ENCODE results near the gene CRYBG3. TPM values are rescaled to one million over a fixed set of nuclear protein-coding genes. Genes with fewer than 3 reads are reported as not detected.

CRYBG3 gene
- total RNA-seq, 4 donors from 2014 or later = 43.1 to 62.6 (median 46.1) TPM

DNA sequence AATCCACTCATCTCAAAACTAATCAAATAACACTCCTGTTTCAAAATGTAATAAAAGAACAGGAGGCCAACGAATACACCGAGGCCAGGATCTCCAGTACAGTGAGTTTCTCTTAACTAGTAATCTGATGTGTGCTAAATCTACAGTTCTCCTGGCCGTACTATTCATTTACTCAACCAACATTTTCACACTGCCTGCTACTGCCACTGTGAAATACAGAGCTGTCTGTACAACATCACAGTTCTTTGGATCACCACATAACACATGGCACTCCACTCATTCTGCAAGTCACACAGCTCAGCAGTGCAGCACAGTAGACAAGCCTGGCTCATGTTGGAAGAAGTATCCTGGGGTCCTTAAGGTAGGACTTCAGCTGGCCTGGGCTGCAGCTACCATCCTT lies 128.5 kb downstream of the CRYBG3 start:
- DNase-seq (ENCODE audit: low spot score) = no peak
- TF ChIP-seq, protein P1, sequence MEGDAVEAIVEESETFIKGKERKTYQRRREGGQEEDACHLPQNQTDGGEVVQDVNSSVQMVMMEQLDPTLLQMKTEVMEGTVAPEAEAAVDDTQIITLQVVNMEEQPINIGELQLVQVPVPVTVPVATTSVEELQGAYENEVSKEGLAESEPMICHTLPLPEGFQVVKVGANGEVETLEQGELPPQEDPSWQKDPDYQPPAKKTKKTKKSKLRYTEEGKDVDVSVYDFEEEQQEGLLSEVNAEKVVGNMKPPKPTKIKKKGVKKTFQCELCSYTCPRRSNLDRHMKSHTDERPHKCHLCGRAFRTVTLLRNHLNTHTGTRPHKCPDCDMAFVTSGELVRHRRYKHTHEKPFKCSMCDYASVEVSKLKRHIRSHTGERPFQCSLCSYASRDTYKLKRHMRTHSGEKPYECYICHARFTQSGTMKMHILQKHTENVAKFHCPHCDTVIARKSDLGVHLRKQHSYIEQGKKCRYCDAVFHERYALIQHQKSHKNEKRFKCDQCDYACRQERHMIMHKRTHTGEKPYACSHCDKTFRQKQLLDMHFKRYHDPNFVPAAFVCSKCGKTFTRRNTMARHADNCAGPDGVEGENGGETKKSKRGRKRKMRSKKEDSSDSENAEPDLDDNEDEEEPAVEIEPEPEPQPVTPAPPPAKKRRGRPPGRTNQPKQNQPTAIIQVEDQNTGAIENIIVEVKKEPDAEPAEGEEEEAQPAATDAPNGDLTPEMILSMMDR (IDR thresholded peaks at IDR 0.05) = no peak
- no peak for ATAC-seq (ENCODE audit: low FRiP score)

GRCh38 chr3:97952280-97952679 lies 130.5 kb downstream of the CRYBG3 start:
- TF ChIP-seq, protein P1 (IDR thresholded peaks at IDR 0.05) = no peak
- ATAC-seq (ENCODE audit: low FRiP score) (peak; percentile 91), DNase-seq (ENCODE audit: low spot score) (no peak)

- TF ChIP-seq, protein P1 (IDR thresholded peaks at IDR 0.05) = no peak
- DNase-seq (ENCODE audit: low spot score) = no peak
- ATAC-seq (ENCODE audit: low FRiP score) = no peak
Observed at GRCh38 chr3:97952872-97953271, 131.1 kb downstream of the CRYBG3 start.

DNA sequence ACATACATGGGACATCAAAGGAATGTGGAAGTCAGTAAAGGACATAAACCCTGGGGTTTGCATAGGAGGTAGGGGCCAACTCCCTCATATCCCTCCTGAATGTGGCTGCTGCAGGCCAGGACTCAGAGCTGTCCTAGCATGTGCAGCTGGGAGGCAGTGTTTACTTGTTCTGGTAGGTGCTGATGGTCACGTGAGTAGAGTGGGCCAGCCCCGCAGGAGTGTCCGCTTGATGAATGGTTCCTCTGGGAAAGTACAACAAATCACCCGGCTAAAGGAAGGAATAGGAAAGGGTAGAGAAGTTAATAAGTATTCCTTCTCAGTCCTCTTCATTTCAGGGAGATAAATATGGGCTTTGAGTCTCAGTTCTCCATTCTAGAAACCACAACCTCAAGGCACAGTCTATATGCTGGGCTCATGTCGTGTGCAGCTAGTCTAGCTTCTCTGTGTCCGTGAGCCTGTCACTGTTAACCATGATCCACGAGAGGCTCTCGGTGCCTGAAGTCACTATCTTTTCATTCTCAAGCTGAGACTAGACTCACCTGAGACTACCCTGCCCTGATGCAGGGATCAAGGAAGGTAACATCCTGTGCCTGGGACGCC lies 132.5 kb downstream of the CRYBG3 start:
- DNase-seq (ENCODE audit: low spot score) (no peak), ATAC-seq (ENCODE audit: low FRiP score) (no peak)
- TF ChIP-seq, protein P1 (IDR thresholded peaks at IDR 0.05) = no peak

DNA sequence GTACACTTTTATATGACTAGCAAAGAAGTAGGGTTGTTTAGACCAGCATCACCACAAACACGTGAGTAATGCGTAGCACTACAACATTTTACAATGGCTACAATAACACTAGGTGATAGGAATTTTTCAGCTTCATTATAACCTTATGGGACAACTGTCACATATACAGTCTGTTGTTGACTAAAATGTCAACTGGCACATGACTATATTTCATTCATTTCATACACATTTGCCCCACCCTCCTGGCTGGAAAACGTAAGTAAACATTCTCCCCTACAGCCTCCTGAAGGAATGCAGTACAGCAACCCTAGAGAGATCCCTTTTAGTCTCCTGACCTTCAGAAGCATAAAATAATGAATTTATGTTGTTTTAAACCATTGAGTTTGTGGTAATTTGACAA lies 134.2 kb downstream of the CRYBG3 start:
- TF ChIP-seq, protein P1 (IDR thresholded peaks at IDR 0.05) = no peak
- DNase-seq (ENCODE audit: low spot score) (no peak), ATAC-seq (ENCODE audit: low FRiP score) (no peak)

GRCh38 chr3:97957617-97958311 lies 136.0 kb downstream of the CRYBG3 start:
- DNase-seq (ENCODE audit: low spot score) (no peak), ATAC-seq (ENCODE audit: low FRiP score) (no peak)
- TF ChIP-seq, protein P1 (IDR thresholded peaks at IDR 0.05) = no peak

DNA sequence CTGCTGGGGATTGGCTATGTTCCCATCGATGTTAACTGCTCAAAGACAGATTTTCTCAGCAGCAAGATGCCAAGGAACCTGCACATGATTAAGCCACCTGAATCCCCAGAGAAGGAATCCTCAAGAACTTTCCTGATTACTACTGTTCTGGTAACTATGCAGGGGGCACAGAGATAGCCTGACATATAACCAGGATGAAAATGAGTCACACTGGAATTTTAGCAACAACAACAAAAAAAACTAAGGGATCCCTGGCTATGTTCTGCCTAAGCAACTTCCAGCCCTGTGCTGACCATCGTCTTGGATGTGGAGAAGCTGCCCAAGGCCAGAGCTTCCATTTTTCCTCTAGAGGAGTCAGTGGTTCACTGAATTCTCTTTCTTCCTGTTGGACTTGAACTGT lies 136.6 kb downstream of the CRYBG3 start:
- ATAC-seq (ENCODE audit: low FRiP score) (no peak), DNase-seq (ENCODE audit: low spot score) (no peak)
- TF ChIP-seq, protein P1 (IDR thresholded peaks at IDR 0.05) = no peak

Measured in omental fat pad (tissue), 4 donors.